ENCODE measurements around the gene TFEB.
A peak's percentile ranks its signal among the peaks of the same experiment; 100 is the strongest.

TFEB gene

GRCh38 chr6:41723530-41724227 is 11.7 kb downstream of the TFEB start:
- DNase-seq (ENCODE audit: low read depth in 2 of 2): no peak

DNA sequence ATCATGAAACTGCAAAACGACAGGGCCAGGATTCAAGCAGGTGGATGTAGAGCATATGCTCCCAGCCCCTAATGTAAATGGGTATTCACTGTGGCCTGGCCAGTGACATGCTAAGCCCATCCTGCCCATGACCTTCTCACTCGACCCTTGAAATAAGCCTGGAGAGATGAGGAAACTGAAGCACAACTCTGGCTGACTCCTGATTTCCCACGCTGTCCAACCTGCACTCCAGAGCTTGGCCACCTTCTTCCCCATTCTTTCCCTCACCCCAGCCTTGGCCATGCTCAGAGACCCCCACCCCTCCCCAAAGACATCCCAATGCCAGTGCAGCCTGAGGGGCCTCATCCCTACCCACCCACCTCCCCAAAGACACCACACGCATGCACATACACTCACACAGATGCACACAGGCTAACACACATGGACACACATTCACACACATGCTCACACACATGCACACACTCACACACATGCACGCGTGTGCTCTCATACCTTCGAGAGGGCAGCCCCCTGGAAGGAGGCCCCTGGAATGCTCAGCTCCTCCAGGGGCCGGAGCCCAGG is 12.4 kb downstream of the TFEB start:
- DNase-seq (ENCODE audit: low read depth in 2 of 2): no peak

DNA sequence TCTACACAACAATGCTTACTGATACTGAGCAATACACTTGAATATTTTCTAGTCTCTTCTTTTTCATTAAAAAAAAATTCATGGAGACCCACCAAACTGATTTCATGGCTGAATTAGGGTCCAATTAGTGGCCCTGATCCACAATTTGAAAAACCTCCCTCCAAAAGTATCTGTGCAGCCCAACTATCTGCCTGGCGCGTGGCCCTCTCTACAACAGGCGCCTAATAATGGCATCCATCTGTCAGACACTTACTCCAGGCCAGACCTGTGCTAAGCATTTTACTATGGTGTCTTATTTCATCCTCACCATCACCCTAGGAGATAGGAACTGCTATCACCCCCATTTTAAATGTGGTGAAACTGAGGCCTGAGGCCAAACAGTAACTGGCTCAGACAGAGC is 14.0 kb downstream of the TFEB start:
- DNase-seq (ENCODE audit: low read depth in 2 of 2): no peak

DNA sequence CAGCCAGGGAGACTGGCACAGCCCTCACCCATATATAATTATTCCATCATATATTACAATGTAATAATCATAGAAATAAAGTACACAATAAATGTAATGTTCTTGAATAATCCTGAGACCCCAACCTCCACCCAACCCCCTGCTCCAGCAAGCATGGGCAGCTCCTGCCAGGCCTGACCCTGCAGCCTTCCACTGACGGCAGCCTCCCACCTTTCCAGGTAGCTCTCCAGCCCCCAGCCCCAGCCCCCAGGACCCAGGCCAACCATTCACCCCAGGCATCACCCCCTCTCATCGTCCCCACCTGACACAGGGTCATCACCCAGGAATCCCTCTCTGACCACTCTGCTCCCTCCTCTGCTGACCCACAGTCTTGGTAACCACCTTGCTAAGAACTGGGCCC is 14.6 kb downstream of the TFEB start:
- DNase-seq (ENCODE audit: low read depth in 2 of 2): no peak

DNA sequence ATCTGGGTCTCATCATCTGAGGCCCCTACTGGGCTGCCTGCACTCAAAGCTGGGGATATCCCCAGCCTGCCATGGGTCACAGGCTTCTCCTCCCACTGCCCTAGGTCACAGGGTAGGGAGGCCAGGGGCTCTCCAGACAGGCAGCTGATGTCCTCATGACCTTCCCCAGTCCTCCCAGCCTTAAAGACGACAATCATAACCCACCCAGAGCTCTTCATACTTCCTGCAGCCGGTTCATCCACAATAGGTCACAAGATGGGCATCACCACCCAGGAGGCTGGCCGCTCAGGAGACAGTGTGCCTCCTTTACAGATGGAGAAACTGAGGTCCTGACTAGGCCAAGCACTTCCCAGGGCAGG is 15.2 kb downstream of the TFEB start:
- DNase-seq (ENCODE audit: low read depth in 2 of 2): no peak

GRCh38 chr6:41719436-41720261 is 15.8 kb downstream of the TFEB start:
- DNase-seq (ENCODE audit: low read depth in 2 of 2): no peak

- DNase-seq (ENCODE audit: low read depth in 2 of 2): no peak
These were observed 16.6 kb downstream of the TFEB start for GRCh38 chr6:41718828-41719227.

DNA sequence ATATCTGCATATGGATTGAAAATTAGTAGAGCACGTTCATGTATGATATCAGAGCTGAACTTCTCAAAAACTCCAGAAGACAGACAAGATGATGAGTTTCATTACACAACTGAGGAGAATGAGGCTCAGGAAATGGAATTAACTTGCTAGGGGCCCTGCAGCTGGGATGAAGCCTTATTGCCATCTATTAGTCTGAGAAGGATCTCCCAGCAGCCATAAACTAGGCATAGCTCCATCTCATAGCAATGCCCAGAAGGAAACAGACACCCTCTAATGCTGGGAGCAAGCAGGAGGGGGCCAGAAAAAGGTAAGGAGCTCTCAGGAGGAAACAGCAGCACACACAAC is 18.0 kb downstream of the TFEB start:
- no peak for DNase-seq (ENCODE audit: low read depth in 2 of 2)

GRCh38 chr6:41716516-41717391 is 18.7 kb downstream of the TFEB start:
- no peak for DNase-seq (ENCODE audit: low read depth in 2 of 2)

DNA sequence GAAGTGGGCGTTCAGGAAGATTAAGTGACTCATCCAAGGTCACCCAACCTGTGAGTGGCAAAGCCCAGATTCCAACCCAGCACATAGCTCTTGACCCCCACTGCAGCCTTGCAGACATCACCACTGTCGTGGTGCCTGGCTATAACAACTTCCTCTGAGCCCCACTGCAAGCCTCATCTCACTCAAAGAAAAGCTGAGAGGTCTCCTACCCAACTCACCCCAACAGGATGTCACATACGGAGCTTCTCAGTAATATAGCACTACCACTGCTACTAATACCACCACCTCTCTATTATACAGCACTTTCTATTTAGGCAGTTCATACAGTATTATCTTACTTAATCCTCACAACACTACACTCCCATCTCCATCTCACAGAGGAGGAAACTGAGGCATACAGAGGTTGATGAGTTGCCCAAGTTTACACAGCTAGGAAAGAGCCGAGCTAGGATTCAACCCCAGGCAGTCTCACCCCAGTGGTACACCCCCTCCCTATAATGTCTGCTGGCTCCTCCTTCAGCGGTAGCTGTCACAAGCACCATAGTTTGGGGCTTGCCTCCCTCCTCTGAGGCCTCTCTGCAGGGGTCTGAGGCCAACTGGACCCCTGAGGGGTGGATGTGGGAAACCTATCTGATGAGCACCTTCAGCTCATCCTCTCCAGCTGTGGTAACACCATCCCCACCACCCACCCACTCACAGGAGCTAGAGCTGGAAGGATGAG is 19.5 kb downstream of the TFEB start:
- no peak for DNase-seq (ENCODE audit: low read depth in 2 of 2)

DNA sequence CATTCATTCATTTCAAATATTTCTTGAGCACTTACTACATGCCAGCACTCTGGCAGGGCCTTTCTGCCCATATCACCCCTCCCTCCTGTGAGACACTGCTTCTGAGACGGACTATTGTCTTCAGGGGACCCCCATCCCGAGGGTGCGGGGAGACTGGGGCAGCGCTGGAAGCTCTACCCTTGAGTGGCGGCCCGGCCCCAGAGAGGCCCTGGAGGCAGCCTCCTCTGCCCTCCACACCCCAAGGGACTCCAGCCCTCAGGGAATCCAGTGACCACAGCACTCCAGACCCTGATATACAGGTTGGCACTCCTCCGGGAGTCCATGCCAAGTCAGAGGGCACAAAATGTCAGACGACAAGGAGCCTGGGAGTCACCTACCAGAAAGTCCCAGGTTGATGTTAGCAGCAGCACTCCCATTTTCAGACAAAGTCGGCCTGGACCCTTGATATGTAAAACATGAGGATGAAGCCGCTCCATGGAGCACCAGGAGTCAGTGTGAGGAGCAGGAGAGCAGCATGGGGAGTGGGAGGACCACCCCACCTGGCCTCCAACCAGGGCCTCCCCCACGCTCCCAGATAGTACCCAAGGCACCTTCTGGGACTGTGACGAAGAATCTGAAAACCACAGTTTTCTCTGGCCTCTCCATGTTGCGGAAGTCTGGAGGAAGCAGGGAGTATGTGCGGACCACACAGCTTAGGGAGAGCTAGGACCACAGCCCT is 20.7 kb downstream of the TFEB start:
- DNase-seq (ENCODE audit: low read depth in 2 of 2): no peak

GRCh38 chr6:41713650-41714291 is 21.6 kb downstream of the TFEB start:
- DNase-seq (ENCODE audit: low read depth in 2 of 2): peak in 1 of 2 experiments; percentile 4

DNA sequence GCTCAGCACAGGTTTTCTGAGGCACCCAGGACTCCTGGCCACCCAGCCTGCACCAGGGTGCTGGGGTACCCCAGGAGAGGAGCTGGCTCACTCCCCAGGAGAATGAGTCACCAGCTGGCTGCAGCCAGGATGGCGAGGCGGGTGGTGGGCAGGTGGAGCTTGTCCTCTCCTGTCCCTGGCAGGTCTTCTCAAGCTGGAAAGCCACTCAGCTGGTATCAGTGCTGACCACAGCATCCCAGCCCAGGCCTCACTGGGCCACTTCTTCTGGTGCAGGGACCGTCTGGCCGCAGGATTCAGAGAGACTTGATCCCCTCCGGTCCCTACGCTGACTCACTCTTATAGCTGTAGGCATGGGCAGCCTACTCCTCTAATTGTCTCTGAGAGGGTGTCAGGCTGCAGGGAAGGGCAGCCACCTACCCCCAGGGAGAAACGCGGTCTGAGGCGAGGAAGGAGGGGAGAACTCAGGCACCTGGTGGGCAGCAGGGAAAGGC is 22.2 kb downstream of the TFEB start:
- no peak for DNase-seq (ENCODE audit: low read depth in 2 of 2)

DNA sequence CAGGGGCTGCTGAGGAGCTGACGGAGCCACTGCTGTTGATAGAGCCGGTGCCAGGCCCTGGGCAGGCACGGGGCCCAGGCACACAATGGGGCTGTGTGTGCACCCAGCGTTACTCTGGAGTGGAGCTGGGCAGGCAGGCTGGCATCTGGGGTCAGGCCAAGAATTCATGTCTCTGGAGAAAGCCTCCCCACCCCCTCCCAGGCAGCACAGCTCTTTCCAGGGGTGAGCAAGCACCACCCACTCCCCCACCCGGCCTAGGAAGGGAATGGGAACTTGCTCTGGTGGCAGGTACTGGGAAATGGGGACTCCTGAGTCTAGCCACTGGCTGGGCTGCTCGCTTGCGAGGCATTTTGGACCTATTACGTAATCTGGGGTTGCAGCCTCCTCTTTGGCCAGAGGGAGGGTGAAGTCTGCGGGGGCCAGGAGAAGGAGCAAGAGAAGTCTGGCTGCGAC is 22.7 kb downstream of the TFEB start:
- DNase-seq (ENCODE audit: low read depth in 2 of 2): no peak

GRCh38 chr6:41711323-41712038 is 23.9 kb downstream of the TFEB start:
- no peak for DNase-seq (ENCODE audit: low read depth in 2 of 2)

GRCh38 chr6:41709375-41709774 is 26.0 kb downstream of the TFEB start:
- no peak for DNase-seq (ENCODE audit: low read depth in 2 of 2)

DNA sequence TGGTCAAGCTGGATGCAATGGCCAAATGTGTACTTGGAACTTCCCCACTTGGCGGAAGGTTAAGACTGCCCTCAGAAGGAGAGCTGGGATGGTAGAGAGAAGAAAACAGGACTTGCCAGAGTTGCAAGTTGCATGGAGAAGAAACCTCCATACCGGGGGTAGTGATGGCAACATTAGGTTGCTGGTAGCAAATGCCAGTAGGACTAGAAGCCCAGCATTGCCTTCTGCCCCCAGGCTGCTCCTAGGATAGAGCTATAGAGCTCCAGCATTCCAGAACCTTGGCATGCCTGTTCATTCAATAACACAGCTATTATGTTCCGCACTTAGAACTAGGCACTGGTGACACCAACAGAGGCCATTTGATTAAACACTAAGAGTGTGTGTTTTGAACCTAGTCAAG is 26.6 kb downstream of the TFEB start:
- DNase-seq (ENCODE audit: low read depth in 2 of 2): no peak

DNA sequence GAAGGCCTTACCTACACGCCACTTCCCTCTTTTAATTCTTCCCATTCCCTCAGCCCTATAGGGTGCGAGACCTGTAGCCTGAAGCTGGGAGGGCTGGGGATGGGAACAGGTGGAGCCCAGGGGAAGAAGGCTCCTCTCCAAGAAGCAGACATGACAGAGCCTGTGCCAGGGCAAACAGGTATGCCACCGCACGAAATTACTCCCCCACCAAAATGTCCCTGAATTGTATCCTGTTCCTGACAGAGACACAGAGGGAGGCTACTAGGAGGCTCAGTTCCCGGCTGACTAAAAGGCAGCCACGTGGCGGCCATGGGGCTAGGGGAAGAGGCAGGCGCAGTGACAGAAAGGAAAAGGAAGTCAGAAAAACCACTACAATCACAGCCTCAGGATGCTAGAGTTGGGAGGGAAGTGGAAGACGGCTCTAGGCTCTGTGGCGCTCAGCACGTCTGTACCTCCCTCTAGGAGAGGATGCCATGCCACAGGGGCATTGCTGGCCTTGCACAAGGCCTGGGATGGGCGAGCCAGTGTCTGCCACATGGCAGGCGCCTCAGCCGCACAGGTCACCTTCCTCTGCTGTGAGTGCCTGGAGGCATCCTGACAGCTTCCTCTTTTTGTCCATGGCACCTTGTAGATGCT is 27.7 kb downstream of the TFEB start:
- peak in 1 of 2 experiments; percentile 12 for DNase-seq (ENCODE audit: low read depth in 2 of 2)

Measured in stimulated activated CD4-positive, alpha-beta T cell treated with anti-CD3 and anti-CD28 coated beads, Interleukin-12 subunit alpha, Interleukin-12 subunit beta, amount 100 ng/mL, for 24 hours (primary cell).